MCF 10A (cell line): ENCODE data around the gene ADTRP. TPM values are rescaled to one million over a fixed set of nuclear protein-coding genes. Genes with fewer than 3 reads are reported as not detected.

Experiments
- BruUV-seq: library from RNA; stranded (reverse); fragments of 400-500 nt; replicated peaks from 2 replicates; lab custom pipeline; 2021; lab: Mats Ljungman, UMichigan
- CTCF ChIA-PET: fragments of 300-600 bp; sonication (Branson Sonifier 250); formaldehyde crosslinking; extraction: SDS; loops from one replicate; lab custom pipeline; 2021; ENCODE audit warnings: antibody characterized with exemption, inconsistent platforms; lab: Yijun Ruan, JAX
- POLR2A ChIA-PET: fragments of 300-600, 350-650 bp; sonication (Branson Sonifier 250); formaldehyde crosslinking; extraction: SDS; loops from one replicate; lab custom pipeline; 2020; ENCODE audit warnings: antibody characterized with exemption, inconsistent platforms; lab: Yijun Ruan, JAX
- DNase-seq: peaks from one replicate; pipeline ENCODE4 v3.0.0-alpha.2; 2018; ENCODE audit not compliant: unreplicated experiment
- H3K27ac Mint-ChIP-seq: one replicate; pipeline ENCODE4 v1.8.0; 2022; ENCODE audit warnings: mild to moderate bottlenecking, low read depth, mixed read lengths; ENCODE audit not compliant: unreplicated experiment
- H3K27me3 Mint-ChIP-seq: one replicate; pipeline ENCODE4 v1.8.0; 2022; ENCODE audit warnings: mixed read lengths; ENCODE audit not compliant: insufficient read depth, unreplicated experiment
- H3K36me3 Mint-ChIP-seq: one replicate; pipeline ENCODE4 v1.8.0; 2022; ENCODE audit warnings: mild to moderate bottlenecking, moderate library complexity, mixed read lengths; ENCODE audit not compliant: insufficient read depth, unreplicated experiment
- H3K4me1 Mint-ChIP-seq: one replicate; pipeline ENCODE4 v1.8.0; 2022; ENCODE audit warnings: mixed read lengths; ENCODE audit not compliant: insufficient read depth, unreplicated experiment
- H3K4me3 Mint-ChIP-seq: one replicate; pipeline ENCODE4 v1.8.0; 2022; ENCODE audit warnings: mild to moderate bottlenecking, moderate library complexity, mixed read lengths; ENCODE audit not compliant: unreplicated experiment
- H3K9me3 Mint-ChIP-seq: one replicate; pipeline ENCODE4 v1.8.0; 2022; ENCODE audit warnings: mixed read lengths; ENCODE audit not compliant: unreplicated experiment
- CTCF ChIP-seq: fragments of 200-600 bp; IDR thresholded peaks from one replicate; pipeline ENCODE4 v1.8.0; 2022; ENCODE audit warnings: antibody characterized with exemption, mild to moderate bottlenecking; ENCODE audit not compliant: unreplicated experiment
- intact Hi-C: fragments of 100-400 bp; cut with micrococcal nuclease; formaldehyde crosslinking; loops from 2 replicates; pipeline ENCODE4 v1.14.1; 2022
- total RNA-seq: library from RNA; stranded (reverse); gene quantifications from 2 replicates; pipeline ENCODE4 v1.2.3, GENCODE V29; 2022

ADTRP gene
- total RNA-seq, 1 experiment from 2014 or later = 14.8 TPM

- intact Hi-C loops = no loop called here
- Mint-ChIP-seq H3K27ac (peak overlapping the region; percentile 96), H3K27me3 (no peaks in the 10 kb centered on the region), H3K4me3 (peak overlapping the region; percentile 69), H3K9me3 (no peaks in the 10 kb centered on the region), H3K4me1 (peaks cover 62% of the 10 kb centered on the region), H3K36me3 (no peaks in the 10 kb centered on the region)
- DNase-seq = peak; percentile 48
- TF ChIP-seq CTCF = no peak
- ChIA-PET CTCF (interaction anchor here (0.6 to 1.7 kb wide), 9 partner anchors 17 to 523 kb away, joined by 3 to 10 read pairs (median 4); partner anchors contain the start of gene HIVEP1), POLR2A (interaction anchor here (0.6 to 10.4 kb wide), 19 partner anchors 8 to 1517 kb away, joined by 3 to 248 read pairs (median 8); partner anchors contain the start of genes ADTRP and HIVEP1)
- BruUV-seq = no TSS peak
Observed at GRCh38 chr6:11769244-11769643, 9.4 kb downstream of the ADTRP start.

GRCh38 chr6:11767978-11768756 lies 10.4 kb downstream of the ADTRP start:
- no TSS peak for BruUV-seq
- Mint-ChIP-seq H3K4me3 (no peak overlapping the region), H3K9me3 (no peaks in the 10 kb centered on the region), H3K4me1 (peaks cover 70% of the 10 kb centered on the region), H3K36me3 (no peaks in the 10 kb centered on the region), H3K27ac (peak overlapping the region; percentile 96), H3K27me3 (no peaks in the 10 kb centered on the region)
- ChIA-PET POLR2A (interaction anchor here (1.0 to 10.4 kb wide), 5 partner anchors 36 to 243 kb away, joined by 3 to 248 read pairs (median 47); partner anchors contain the start of gene HIVEP1), CTCF (interaction anchor here (0.5 to 1.4 kb wide), 5 partner anchors 45 to 244 kb away, joined by 3 to 4 read pairs (median 3); partner anchors contain the start of gene HIVEP1)
- no peak for DNase-seq
- TF ChIP-seq CTCF = no peak
- intact Hi-C loops = no loop called here

- Mint-ChIP-seq H3K4me1 (peaks cover 67% of the 10 kb centered on the region), H3K36me3 (peaks cover under 1% of the 10 kb centered on the region), H3K27ac (peak overlapping the region; percentile 96), H3K9me3 (no peaks in the 10 kb centered on the region), H3K27me3 (no peaks in the 10 kb centered on the region), H3K4me3 (no peak overlapping the region)
- ChIA-PET POLR2A (interaction anchor here (0.6 to 10.4 kb wide), 4 partner anchors 37 to 244 kb away, joined by 3 to 248 read pairs (median 4); partner anchors contain the start of gene HIVEP1), CTCF (interaction anchor here (0.7 kb wide), 1 partner anchor 45 kb away, joined by 3 read pairs; no protein-coding TSS in a partner anchor)
- intact Hi-C loops = no loop called here
- BruUV-seq = no TSS peak
- no peak for TF ChIP-seq CTCF
- DNase-seq = no peak
Observed at GRCh38 chr6:11767458-11767857, 11.1 kb downstream of the ADTRP start.
